ENCODE measurements around the gene SLC13A4.
"Not testable (repeated sequence)": the region's sequence is repeated elsewhere in the genome, so short reads cannot be mapped to it uniquely, and the experiment has no call there.

Gene SLC13A4, protein sequence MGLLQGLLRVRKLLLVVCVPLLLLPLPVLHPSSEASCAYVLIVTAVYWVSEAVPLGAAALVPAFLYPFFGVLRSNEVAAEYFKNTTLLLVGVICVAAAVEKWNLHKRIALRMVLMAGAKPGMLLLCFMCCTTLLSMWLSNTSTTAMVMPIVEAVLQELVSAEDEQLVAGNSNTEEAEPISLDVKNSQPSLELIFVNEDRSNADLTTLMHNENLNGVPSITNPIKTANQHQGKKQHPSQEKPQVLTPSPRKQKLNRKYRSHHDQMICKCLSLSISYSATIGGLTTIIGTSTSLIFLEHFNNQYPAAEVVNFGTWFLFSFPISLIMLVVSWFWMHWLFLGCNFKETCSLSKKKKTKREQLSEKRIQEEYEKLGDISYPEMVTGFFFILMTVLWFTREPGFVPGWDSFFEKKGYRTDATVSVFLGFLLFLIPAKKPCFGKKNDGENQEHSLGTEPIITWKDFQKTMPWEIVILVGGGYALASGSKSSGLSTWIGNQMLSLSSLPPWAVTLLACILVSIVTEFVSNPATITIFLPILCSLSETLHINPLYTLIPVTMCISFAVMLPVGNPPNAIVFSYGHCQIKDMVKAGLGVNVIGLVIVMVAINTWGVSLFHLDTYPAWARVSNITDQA

DNA sequence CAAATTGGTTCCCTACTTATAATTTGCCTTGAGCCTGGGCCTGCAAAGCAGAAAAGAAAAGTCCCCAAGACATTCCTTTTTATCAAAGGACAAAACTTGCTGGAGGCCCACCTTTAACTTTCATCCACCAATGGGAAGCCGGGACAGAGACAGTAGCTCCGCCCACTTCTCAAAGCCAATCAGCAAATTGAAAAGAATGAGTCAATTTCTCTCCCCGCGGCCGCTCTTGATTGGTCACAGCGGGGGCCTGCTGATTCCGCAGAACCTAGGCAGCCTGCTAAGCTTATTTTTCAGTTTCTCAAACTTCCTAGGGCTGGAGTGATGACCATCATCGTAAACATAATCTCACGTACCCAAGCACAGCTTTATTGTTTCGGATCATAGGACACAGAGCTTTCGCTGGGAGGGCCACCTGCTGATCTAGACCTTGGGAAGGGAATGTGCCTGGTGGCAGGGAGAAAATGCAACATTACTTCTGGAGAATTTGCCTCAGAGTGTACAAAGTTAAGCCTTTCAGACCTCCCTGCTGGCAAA, at the start of gene SLC13A4:
TSS of gene SLC13A4 (minus strand) at position 51 of the 534 bp plus-strand sequence. CDS start 690 bp downstream, outside the sequence.
- TF ChIP-seq, protein P1, sequence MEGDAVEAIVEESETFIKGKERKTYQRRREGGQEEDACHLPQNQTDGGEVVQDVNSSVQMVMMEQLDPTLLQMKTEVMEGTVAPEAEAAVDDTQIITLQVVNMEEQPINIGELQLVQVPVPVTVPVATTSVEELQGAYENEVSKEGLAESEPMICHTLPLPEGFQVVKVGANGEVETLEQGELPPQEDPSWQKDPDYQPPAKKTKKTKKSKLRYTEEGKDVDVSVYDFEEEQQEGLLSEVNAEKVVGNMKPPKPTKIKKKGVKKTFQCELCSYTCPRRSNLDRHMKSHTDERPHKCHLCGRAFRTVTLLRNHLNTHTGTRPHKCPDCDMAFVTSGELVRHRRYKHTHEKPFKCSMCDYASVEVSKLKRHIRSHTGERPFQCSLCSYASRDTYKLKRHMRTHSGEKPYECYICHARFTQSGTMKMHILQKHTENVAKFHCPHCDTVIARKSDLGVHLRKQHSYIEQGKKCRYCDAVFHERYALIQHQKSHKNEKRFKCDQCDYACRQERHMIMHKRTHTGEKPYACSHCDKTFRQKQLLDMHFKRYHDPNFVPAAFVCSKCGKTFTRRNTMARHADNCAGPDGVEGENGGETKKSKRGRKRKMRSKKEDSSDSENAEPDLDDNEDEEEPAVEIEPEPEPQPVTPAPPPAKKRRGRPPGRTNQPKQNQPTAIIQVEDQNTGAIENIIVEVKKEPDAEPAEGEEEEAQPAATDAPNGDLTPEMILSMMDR (IDR thresholded peaks at IDR 0.05; ENCODE audit: insufficient read depth, low read depth, low read length, missing control alignments): no peak
- H3K4me3 ChIP-seq (ENCODE audit: low read length): no peak within 1 kb of the TSS

DNA sequence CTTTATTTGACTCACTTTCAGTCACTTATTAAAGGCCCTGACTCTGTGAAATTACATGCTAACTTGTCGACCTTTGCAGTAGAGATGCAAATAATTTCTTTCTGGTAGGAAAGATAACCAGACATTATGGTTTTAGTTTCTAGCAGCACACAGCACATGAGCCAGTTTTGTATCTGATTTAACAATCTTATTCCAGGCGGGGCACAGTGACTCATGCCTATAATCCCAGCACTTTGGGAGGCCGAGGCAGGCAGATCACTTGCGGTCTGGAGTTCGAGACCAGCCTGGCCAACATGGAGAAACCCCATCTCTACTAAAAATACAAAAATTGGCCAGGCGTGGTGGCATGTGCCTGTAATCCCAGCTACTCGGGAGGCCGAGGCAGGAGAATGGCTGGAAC, 47.9 kb upstream of the SLC13A4 start:
- not testable (repeated sequence) for H3K4me3 ChIP-seq (ENCODE audit: low read length); DNase-seq (ENCODE audit: low read depth)

More for the DNA sequence above, at the start of gene SLC13A4:
- DNase-seq (ENCODE audit: low read depth): no peak

DNA sequence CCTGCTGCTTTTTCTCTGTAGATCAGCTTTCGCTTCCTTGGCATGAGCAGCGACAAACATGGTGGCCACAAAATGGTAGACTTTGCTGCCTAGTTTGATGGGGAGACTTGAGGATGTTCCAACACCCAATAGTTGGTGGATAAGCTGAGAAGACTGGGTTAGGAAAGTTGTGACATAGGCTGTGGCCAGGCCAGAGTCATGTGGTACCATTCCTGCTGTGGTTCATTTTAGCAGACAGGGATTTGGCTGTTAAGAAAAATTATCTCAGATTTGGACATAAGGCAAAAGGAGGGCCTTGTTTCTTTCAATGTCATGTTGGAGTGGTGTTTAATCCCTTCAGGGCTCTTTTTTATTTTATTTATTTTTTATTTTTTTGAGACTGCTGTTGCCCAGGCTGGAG, 47.2 kb upstream of the SLC13A4 start:
- no peak for DNase-seq (ENCODE audit: low read depth)
- H3K4me3 ChIP-seq (ENCODE audit: low read length): no peak overlapping the region
- TF ChIP-seq, protein P1 (IDR thresholded peaks at IDR 0.05; ENCODE audit: insufficient read depth, low read depth, low read length, missing control alignments): no peak

DNA sequence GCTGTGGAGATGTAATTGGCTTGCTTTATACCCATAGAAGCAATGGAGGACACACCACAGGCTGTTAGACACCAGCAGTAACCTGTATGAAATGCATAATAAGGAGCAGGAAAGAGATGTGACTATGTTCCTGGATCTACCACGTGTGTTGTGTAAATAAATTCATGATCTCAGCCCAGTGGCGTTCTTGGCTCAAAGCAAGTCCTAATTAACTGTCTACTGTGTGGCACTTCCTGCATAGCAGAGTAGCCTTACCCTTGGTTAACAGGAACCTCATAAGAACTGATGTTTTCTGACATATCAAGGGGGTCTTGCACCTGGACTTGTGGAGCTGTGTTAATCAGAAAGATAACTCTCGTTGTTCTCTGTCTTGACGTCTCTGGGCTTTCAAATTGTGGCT, 46.3 kb upstream of the SLC13A4 start:
- DNase-seq (ENCODE audit: low read depth): peak; percentile 88
- no peak overlapping the region for H3K4me3 ChIP-seq (ENCODE audit: low read length)
- TF ChIP-seq, protein P1 (IDR thresholded peaks at IDR 0.05; ENCODE audit: insufficient read depth, low read depth, low read length, missing control alignments): no peak

DNA sequence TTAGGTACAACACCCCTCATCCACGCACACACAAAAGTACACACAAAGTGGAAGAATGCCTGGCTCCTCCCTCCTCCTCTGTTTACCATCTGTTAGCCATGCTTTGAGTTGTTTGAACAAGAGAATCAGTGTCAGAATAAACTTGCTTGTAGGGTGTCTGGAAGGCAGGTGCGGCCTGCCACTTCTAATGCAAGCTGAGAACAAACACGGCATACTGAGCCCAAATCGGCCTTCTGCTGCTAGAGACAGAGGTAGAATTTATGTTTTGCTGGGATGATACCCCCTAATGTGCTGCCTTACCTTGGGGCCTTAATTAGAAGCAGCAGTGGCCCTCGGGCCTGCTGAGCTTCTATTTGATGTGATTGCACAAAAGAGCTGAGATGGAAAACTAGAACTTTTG, 45.5 kb upstream of the SLC13A4 start:
- DNase-seq (ENCODE audit: low read depth): no peak

DNA sequence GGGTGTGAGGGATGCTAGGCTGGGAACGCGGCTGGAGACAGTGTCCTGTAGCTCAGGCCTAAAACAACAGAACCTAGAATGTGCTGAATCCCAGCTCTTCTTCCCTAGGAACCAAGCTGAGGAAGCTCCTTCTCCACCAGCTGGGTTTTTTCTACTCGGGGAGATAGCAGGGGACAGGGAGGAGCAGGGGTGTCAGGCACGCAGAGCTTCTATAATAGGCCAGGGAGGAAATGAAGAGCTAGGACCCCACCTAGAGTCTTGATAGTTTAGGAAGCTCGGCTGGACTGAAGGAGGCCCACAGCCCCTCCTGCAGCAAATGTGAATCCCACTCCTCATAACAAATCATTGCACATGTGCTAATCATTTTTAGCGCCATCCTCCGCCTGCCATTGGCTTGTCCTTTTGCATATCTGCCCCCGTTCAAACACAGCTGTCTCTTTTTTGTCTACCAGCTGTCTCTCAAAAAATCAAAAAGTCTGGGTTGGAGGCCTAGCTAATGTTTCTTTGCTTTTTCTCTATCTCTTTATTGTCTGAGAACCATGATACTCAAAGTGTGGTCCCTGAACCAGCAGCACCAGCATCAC, 44.7 kb upstream of the SLC13A4 start:
- no peak overlapping the region for H3K4me3 ChIP-seq (ENCODE audit: low read length)
- DNase-seq (ENCODE audit: low read depth): no peak
- TF ChIP-seq, protein P1 (IDR thresholded peaks at IDR 0.05; ENCODE audit: insufficient read depth, low read depth, low read length, missing control alignments): no peak

More for the DNA sequence above, 45.5 kb upstream of the SLC13A4 start:
- no peak overlapping the region for H3K4me3 ChIP-seq (ENCODE audit: low read length)
- TF ChIP-seq, protein P1 (IDR thresholded peaks at IDR 0.05; ENCODE audit: insufficient read depth, low read depth, low read length, missing control alignments): no peak

DNA sequence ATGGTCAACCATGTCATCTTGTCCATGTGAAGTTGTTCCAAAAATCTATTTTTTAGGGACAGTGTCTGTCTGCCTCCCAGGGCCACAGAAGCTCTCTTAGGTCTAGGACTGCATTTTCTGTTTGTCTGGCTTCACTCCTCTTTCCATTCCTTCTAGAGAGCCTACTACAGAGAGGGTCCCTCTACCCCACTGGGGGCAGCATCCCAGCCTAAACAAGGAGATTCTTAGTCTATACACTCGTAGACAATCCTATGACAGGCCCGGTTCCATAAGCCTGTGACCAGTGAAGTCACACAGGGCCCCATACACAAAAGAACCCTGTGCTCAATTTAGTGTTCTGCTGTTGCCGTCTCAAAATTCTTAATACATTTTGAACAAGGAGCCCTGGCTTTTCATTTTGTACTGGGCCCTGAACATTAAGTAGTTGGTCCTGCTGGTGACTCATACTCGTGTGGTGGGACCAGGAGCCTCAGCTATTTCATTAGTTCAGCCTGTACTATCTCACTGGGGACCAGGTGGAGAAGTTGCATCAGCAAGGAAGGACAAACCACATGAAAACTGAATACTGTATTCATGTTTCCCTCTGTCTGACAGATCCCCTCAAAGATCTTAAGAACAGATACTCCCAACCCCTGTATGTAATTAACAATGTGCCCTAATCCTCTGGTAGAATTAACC, 44.1 kb upstream of the SLC13A4 start:
- DNase-seq (ENCODE audit: low read depth): peak; percentile 61
- TF ChIP-seq, protein P1 (IDR thresholded peaks at IDR 0.05; ENCODE audit: insufficient read depth, low read depth, low read length, missing control alignments): no peak
- H3K4me3 ChIP-seq (ENCODE audit: low read length): no peak overlapping the region
